ENCODE results near the gene C3orf20.
"Not testable (repeated sequence)": the region's sequence is repeated elsewhere in the genome, so short reads cannot be mapped to it uniquely, and the experiment has no call there.

C3orf20 gene

GRCh38 chr3:14700891-14701290, 25.9 kb downstream of the C3orf20 start:
- DNase-seq (ENCODE audit: low spot score): no peak

GRCh38 chr3:14701676-14702075, 26.7 kb downstream of the C3orf20 start:
- DNase-seq (ENCODE audit: low spot score): no peak

DNA sequence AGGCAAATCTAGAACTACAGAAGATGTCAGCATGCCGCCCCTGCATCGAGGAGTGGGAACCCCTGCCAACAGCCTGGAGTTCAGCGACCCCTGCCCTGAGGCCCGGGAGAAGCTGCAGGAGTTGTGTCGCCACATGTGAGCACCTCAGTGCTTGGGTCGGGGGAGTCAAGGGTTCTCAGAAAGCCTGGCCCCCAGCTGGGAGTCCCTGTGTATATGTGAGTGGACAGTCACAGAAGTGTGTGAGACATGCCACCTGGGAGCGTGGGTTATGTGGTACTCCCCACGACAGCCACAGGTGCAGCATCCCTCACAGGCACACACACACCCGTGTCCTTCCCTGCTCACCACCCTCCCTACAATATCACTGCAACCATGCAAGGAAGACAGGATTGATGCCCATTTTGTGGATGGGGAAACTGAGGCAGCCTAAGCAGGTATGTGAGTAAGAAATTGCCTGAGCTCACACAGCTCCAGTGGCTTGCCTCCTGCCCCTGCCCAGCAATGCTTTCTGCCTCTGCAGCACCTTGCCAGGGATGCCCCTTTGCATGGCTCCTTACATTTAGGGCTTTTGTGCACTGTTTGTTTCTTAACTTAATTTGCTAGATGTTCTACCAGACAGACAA, 28.3 kb downstream of the C3orf20 start:
- DNase-seq (ENCODE audit: low spot score): no peak

GRCh38 chr3:14703791-14704190, 28.9 kb downstream of the C3orf20 start:
- no peak for DNase-seq (ENCODE audit: low spot score)

DNA sequence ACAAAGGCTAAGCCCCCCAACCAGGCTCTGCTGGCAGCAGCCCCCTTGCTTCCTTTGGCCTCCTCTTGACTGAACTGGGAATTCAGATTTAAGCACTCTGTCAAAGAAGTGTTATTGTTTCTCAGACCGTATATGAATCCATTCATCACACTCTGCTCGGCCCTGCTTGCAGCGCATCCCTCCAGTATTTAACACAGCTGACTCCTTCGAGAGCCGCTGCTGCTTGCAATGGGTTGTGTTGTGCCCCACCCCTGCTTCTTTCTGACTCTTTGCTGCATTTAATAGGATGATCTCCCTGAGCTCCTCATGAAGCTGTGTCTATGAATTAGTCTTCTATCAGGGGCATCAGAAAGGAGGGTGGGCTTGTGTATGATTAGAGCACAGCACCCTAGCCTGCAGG, 31.2 kb downstream of the C3orf20 start:
- DNase-seq (ENCODE audit: low spot score): no peak

DNA sequence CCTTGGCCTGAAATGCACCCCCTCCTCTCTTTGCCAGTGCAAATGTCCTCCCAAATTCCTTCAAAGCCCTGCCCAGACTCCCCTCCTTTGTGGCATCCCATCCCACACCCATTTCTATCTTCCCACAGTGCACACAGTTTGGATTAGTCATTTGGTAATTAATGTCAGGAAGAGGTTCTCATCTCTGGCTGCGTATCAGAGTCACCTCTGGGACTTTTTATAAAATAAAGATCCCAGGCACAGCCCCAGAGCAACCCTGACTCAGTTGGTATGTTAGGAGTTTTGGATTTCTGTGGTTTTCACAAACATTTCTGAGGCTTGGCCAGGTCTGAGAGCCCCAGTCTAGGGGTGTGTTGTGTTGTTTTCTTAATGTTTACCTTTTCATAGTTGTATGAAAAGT, 41.6 kb downstream of the C3orf20 start:
- peak; percentile 34 for DNase-seq (ENCODE audit: low spot score)

GRCh38 chr3:14717307-14717706, 42.4 kb downstream of the C3orf20 start:
- no peak for DNase-seq (ENCODE audit: low spot score)

GRCh38 chr3:14718539-14718938, 43.6 kb downstream of the C3orf20 start:
- no peak for DNase-seq (ENCODE audit: low spot score)

- DNase-seq (ENCODE audit: low spot score): no peak
Observed at GRCh38 chr3:14719006-14719405, 44.1 kb downstream of the C3orf20 start.

- DNase-seq (ENCODE audit: low spot score): no peak
Observed at GRCh38 chr3:14721126-14721864, 46.4 kb downstream of the C3orf20 start.

DNA sequence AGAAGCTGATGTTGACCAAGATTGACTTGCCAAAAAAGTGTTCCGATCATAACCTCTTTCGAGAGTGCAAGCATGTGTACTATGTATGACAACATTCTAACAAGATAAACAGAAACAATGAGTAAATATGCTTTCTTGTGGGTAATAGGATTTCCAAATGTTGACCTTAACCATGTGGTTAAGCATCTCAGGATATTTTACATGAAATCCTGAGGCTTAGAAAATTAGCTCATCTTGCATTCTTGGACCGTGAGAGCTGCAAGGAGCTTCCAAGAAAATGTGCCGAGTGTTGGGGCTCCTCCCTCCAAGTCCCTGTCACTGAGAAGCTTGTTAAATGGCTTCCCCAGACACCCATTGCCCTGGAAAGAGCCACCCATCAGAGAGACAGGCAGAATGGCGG, 50.1 kb downstream of the C3orf20 start:
- DNase-seq (ENCODE audit: low spot score): peak; percentile 8

DNA sequence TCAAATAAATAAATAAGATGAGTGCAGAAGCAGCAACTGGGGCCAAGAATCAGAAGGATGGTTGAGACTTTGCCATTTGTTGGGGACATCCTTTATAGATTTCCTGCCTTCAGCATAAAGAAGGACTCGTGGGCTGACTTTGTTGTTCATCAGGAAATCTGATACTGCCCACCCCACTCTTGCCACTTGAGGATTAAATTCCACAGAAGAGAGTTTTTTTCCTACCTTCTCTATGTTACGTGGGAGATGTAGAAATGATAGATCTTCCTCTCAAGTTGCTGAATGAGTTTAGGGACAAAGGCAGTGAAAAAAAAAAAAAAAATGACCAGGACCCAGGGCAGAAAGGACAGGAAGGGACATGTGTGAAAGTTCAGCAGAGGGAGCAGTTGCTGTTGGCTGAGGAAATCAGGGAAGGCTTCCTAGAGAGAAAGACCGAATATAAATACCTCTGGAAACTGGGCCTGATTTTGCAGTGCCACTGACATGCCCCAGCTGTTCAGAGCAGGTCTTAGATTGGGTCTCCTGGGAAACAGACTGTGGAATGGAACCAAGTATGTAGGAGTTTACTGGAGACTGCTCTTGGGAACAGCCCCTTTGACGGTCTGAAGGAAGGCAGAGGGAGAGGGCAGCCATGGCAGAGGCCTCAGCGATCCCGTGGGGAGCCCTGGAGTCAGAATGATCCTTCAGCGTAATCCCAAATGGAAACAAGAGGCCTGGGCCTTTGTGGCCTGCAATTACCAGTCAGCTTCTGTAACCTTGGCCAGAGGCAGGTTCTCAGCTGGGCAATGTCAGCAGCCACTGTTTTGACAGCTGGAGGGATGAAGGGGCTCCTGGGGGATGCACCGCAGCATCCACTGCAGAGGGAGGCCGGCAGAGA, 50.9 kb downstream of the C3orf20 start:
- DNase-seq (ENCODE audit: low spot score): no peak

DNA sequence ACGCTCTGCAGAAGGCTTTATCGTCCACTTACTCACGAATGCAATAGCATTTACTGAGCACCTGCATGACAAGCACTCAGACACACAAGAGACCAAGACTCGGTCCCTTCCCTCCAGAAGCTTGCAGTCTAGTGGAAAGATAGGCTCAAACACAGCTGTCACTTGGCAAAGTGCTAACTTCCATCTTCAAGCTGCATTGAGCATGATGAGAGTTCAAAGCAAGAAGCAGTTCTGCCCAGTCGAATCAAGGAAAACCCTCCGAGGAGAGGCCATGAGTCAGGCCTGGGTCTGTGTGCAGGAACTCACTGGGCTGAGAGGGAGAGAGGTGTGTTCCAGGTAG, 51.5 kb downstream of the C3orf20 start:
- DNase-seq (ENCODE audit: low spot score): no peak

GRCh38 chr3:14728113-14728512, 53.2 kb downstream of the C3orf20 start:
- no peak for DNase-seq (ENCODE audit: low spot score)

- DNase-seq (ENCODE audit: low spot score): no peak
Observed at GRCh38 chr3:14730703-14731382, 55.9 kb downstream of the C3orf20 start.

DNA sequence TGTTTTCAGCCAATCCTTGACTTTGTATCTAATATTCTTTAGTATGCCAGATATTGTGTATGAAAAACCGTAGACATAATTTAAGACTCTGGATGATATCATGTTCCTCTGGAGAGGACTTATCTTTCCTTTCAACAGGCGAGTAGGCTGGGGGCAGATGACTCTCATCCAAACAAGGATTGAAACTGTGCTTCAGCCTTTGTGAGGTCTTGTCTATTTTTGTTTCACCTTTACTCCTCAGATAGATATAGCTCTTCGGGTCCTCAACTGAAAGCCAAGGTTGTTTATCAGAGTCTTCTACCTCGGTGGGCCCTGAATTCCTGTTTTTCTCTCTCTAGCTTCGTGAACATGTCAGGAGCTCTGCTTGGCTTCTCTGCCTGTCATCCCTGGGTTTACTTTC, 66.0 kb downstream of the C3orf20 start:
- no peak for DNase-seq (ENCODE audit: low spot score)

- DNase-seq (ENCODE audit: low spot score): no peak
Observed at GRCh38 chr3:14741510-14741909, 66.6 kb downstream of the C3orf20 start.

DNA sequence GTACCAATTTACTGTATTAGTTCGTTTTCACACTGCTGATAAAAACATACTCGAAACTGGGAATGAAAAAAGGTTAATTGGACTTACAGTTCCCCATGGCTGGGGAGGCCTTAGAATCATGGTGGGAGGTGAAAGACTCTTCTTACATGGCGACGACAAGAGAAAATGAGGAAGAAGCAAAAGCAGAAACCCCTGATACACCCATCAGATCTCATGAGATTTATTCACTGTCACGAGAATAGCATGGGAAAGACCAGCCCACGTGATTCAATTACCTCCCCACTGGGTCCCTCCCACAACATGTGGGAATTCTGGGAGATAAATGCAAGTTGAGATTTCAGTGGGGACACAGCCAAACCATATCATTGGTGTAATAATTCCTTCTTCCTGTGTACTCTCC, 69.6 kb downstream of the C3orf20 start:
- DNase-seq (ENCODE audit: low spot score): no peak

- no peak for DNase-seq (ENCODE audit: low spot score)
Observed at GRCh38 chr3:14750650-14751049, 75.7 kb downstream of the C3orf20 start.

- DNase-seq (ENCODE audit: low spot score): not testable (repeated sequence)
Observed at GRCh38 chr3:14752979-14753378, 78.0 kb downstream of the C3orf20 start.

GRCh38 chr3:14757153-14757700, 82.3 kb downstream of the C3orf20 start:
- DNase-seq (ENCODE audit: low spot score): no peak

DNA sequence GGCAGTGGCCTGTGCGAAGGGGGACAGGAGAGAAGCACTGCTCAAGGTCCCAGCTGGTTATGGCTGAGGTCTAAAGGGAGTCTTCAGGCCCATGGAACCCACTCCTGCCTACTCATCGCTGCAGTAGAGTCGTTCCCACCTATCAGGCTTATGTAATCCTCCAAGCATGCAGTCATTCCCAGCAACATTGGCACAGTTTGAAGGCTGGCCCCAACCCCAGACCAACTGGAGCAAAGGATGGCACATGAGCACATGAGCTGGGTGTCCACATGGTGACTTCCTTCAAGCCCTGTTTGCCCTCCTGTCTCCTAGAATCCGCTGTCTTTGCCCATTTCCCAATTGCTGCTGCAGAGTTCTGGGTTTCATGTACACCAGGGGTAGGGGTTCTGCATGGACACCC, 83.4 kb downstream of the C3orf20 start:
- DNase-seq (ENCODE audit: low spot score): no peak
